ENCODE results near the gene PTPN22.
A peak's percentile ranks its signal among the peaks of the same experiment; 100 is the strongest.

Gene PTPN22

DNA sequence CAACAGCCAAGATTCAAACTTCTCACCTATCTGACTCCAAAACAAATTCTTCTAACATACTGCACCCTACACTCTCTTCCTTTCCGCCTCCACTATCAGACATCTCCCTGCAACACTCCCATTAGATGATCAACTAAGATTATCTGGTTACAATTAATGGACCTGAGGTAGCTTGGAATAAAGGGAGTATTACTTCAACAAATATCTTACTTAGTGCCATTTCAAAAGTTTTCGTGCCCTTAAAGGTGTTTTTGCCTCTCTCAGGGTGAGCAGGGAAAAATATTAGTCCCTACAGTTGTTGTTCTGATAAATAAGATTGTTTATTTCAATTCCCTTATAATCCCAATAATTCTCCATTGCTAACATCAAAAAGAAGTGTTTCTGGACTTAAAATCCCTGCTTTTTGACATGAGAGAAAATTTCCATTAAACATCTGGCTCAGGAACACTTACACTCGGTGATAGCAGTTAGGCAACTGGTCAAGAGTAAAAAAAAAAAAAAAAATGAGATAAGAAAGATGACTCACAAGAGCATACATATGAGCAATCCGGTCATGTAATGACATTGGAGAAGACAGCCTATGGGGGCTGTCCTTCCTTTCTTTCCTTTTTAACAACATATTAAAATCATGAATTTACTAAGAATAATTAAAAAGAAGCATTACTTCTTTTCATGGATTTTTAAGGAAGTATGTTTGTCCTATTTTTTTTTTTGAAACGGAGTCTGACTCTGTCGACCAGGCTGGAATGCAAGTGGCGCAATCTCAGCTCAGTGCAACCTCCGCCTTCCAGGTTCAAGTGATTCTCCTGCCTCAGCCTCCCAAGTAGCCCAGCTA, 66.9 kb downstream of the PTPN22 start:
- H3K4me3 ChIP-seq (replicated peaks in 1 of 2; ENCODE audit: low read depth in 2 of 2, low read length in 2 of 2): no peak overlapping the region
- TF ChIP-seq, protein P1, sequence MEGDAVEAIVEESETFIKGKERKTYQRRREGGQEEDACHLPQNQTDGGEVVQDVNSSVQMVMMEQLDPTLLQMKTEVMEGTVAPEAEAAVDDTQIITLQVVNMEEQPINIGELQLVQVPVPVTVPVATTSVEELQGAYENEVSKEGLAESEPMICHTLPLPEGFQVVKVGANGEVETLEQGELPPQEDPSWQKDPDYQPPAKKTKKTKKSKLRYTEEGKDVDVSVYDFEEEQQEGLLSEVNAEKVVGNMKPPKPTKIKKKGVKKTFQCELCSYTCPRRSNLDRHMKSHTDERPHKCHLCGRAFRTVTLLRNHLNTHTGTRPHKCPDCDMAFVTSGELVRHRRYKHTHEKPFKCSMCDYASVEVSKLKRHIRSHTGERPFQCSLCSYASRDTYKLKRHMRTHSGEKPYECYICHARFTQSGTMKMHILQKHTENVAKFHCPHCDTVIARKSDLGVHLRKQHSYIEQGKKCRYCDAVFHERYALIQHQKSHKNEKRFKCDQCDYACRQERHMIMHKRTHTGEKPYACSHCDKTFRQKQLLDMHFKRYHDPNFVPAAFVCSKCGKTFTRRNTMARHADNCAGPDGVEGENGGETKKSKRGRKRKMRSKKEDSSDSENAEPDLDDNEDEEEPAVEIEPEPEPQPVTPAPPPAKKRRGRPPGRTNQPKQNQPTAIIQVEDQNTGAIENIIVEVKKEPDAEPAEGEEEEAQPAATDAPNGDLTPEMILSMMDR (IDR thresholded peaks at IDR 0.05; ENCODE audit: low read depth, low read length): no peak
- DNase-seq (ENCODE audit: low read depth in 2 of 2): peak; percentile 82 to 88

DNA sequence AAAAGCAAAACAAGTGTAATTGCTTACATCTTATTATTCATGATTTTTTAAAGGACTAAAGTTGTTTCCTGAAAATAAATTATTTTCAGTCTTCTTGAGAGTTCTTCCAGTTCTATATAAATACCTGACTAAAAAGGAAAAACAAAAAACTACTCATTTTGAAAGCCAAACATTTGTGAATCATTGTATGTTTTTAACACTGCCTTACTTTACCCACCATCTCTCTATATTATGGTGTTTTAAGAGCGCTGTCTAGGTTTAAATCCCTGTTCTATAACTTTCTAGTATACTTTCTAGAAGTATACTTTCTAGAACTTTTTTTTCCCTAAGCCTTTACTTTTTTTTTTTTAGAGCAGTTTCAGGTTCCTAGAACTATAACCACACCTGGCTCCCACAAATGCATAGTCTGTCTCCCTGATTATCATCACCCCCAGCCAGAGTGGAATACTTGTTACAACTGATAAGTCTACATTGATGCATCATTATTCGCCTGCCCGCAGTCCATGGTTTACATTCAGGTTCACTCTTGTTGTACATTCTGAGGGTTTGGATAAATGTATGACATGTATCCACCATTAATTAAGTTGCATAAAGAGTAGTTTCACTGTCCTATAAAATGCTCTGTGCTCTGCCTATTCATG, 69.0 kb downstream of the PTPN22 start:
- TF ChIP-seq, protein P1 (IDR thresholded peaks at IDR 0.05; ENCODE audit: low read depth, low read length): no peak
- DNase-seq (ENCODE audit: low read depth in 2 of 2): no peak
- no peak overlapping the region for H3K4me3 ChIP-seq (replicated peaks in 1 of 2; ENCODE audit: low read depth in 2 of 2, low read length in 2 of 2)

DNA sequence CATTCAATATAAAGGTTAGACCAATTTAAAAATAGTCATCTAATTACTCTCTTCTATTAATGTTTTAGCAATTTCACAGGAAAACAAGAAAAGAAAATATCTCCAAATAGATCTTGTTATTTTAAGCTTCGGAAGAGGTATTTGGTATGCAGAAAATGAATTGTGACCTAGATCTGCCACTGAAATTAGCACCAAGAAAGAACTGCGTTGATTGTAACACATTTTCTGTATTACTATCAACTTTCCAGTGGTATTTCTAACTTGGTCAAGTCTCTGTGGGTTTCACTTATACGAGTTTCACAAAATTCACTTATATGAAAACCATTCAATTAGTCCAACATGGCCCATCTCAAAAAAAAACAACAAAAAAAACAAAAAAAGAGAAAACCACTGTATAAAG, 71.0 kb downstream of the PTPN22 start:
- no peak overlapping the region for H3K4me3 ChIP-seq (replicated peaks in 1 of 2; ENCODE audit: low read depth in 2 of 2, low read length in 2 of 2)
- TF ChIP-seq, protein P1 (IDR thresholded peaks at IDR 0.05; ENCODE audit: low read depth, low read length): no peak
- DNase-seq (ENCODE audit: low read depth in 2 of 2): no peak

DNA sequence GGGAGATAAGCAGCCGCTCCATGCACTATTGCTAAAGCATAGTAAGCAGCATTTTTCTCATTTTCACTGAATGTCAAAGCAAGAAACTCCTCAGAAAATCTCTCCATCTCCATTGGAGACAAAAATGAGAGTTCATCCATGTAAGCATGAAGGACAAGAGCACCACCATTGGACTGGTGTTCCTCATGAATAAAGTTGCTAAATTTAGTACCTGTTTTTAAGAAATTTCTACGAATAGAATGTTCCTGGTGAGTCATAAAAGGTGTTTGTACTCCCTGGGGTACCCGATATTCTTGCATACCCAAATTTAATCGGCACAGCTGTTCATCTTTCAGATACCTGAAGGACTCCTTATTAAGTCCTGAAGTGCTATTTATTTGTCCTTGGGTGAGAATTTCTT, 74.0 kb downstream of the PTPN22 start:
- TF ChIP-seq, protein P1 (IDR thresholded peaks at IDR 0.05; ENCODE audit: low read depth, low read length): no peak
- DNase-seq (ENCODE audit: low read depth in 2 of 2): no peak
- no peak overlapping the region for H3K4me3 ChIP-seq (replicated peaks in 1 of 2; ENCODE audit: low read depth in 2 of 2, low read length in 2 of 2)

DNA sequence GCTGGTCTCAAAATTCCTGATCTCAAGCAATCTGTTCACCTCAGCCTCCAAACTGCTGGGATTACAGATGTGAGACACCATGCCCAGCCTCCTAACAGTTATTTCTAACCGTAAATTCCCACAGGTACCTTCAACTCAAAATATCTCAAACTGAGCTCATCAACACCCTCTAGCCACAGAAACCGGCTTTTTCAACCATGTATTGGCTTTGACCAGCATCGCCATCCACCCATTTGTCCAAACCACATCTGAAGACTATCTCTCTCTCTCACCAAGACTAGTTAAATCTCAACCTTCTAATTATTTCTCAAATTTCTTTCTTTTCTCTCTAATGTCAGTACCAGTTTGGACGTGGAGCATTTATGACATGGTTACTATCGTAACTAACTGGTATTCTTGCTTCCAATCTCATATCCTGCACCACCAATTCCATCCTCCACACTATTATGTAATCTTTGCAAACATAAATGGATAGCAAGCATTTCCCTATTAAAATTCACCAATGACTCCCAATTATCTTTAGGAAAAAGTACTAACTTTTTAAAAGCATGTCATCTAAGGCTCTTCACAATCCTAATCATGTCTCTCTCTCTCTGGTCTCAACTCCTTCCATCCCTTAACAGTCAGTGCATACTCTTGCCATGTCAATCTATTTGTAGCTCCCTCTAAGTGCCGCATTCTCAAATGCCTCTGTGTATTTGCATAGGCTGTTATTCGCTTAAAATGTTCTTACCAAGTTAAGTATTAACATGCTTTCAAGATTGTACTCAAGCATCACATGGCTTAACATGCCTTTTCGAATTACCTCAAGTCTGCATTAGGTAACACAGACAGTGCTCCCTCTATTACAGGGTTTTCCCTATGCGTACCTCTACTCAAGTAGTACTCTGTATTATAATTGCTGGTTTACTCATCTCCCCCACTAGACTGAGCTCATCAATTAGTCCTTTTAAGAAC, 77.4 kb downstream of the PTPN22 start:
- TF ChIP-seq, protein P1 (IDR thresholded peaks at IDR 0.05; ENCODE audit: low read depth, low read length): no peak
- no peak for DNase-seq (ENCODE audit: low read depth in 2 of 2)
- H3K4me3 ChIP-seq (replicated peaks in 1 of 2; ENCODE audit: low read depth in 2 of 2, low read length in 2 of 2): no peak overlapping the region

DNA sequence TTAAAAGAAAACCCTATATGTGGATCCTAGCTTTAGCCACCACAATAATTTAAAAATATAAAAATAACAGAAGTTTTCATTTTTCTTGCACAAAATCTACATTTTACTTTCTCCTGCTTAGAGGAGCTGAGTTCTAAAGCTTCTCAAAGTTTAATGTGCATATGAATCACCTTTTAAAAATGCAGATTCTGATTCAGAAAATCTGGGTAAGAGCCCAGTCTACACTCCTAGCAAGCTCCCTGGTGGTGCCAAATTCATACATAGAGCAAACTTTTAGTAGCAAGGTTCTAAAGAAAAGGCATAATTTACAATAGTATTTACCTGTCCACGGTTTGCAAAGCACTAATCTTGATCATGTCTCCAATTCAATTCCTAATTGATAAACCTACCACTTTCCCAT, 78.5 kb downstream of the PTPN22 start:
- TF ChIP-seq, protein P1 (IDR thresholded peaks at IDR 0.05; ENCODE audit: low read depth, low read length): no peak
- DNase-seq (ENCODE audit: low read depth in 2 of 2): peak; percentile 47 to 73
- no peak overlapping the region for H3K4me3 ChIP-seq (replicated peaks in 1 of 2; ENCODE audit: low read depth in 2 of 2, low read length in 2 of 2)
